Measurements from ENCODE around the gene ALX4. TPM values are rescaled to one million over a fixed set of nuclear protein-coding genes. Genes with fewer than 3 reads are reported as not detected.

ALX4 gene
- total and polyA plus RNA-seq, 9 of the 15 experiments (the other 6 are each of a cell fraction or from before 2014, with no cell fraction given), result 0.07 to 1.2 (median 0.33) TPM

GRCh38 chr11:44319552-44320288 is 9.8 kb upstream of the ALX4 start (continued):
- TF ChIP-seq MGA (IDR thresholded peaks at IDR 0.05) (peak; percentile 80), E2F3 (CRISPR knock-in tag; IDR thresholded peaks at IDR 0.05) (0 out of 2 replicates have a peak, but pooled peaks have one; percentile 55), PPARD (CRISPR knock-in tag; IDR thresholded peaks at IDR 0.05) (no peak), ZBTB17 (CRISPR knock-in tag; IDR thresholded peaks at IDR 0.05) (peak; percentile 84), HNRNPLL (IDR thresholded peaks at IDR 0.05; ENCODE audit: low read depth, low read length, poor library complexity, severe bottlenecking) (peak; percentile 16), TEAD4 (IDR thresholded peaks at IDR 0.05; ENCODE audit: low read length) (no peak), TEAD4 (CRISPR knock-in tag; IDR thresholded peaks at IDR 0.05; ENCODE audit: borderline replicate concordance) (no peak), CBX1 (IDR thresholded peaks at IDR 0.05; ENCODE audit: low read depth) (0 out of 2 replicates have a peak, but pooled peaks have one; percentile 47), NR3C1 (CRISPR knock-in tag; IDR thresholded peaks at IDR 0.05) (no peak), RBBP5 (IDR thresholded peaks at IDR 0.05; ENCODE audit: borderline replicate concordance, insufficient read depth, low read length, poor library complexity, severe bottlenecking) (peak; percentile 37)
- TF ChIP-seq, protein P1, sequence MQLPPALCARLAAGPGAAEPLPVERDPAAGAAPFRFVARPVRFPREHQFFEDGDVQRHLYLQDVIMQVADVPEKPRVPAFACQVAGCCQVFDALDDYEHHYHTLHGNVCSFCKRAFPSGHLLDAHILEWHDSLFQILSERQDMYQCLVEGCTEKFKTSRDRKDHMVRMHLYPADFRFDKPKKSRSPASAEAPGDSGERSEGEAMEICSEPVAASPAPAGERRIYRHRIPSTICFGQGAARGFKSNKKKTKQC (CRISPR knock-in tag; IDR thresholded peaks at IDR 0.05), result 0 out of 2 replicates have a peak, but pooled peaks have one; percentile 53
- TF ChIP-seq, protein P2, sequence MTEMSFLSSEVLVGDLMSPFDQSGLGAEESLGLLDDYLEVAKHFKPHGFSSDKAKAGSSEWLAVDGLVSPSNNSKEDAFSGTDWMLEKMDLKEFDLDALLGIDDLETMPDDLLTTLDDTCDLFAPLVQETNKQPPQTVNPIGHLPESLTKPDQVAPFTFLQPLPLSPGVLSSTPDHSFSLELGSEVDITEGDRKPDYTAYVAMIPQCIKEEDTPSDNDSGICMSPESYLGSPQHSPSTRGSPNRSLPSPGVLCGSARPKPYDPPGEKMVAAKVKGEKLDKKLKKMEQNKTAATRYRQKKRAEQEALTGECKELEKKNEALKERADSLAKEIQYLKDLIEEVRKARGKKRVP (CRISPR knock-in tag; IDR thresholded peaks at IDR 0.05), result 0 out of 2 replicates have a peak, but pooled peaks have one; percentile 4
- TF ChIP-seq, protein P3, sequence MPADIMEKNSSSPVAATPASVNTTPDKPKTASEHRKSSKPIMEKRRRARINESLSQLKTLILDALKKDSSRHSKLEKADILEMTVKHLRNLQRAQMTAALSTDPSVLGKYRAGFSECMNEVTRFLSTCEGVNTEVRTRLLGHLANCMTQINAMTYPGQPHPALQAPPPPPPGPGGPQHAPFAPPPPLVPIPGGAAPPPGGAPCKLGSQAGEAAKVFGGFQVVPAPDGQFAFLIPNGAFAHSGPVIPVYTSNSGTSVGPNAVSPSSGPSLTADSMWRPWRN (IDR thresholded peaks at IDR 0.05; ENCODE audit: low read depth), result peak; percentile 60
